NCI-H146 (cell line): ENCODE measurements around the gene MTMR3.

Source experiments
- DNase-seq: peaks from one replicate; lab custom pipeline; 2025; lab: John Stamatoyannopoulos, UW

Gene MTMR3

GRCh38 chr22:30027169-30027568 is 144.2 kb downstream of the MTMR3 start:
- DNase-seq, result no peak

- DNase-seq, result no peak
Measured at GRCh38 chr22:30027791-30028190, 144.8 kb downstream of the MTMR3 start.

GRCh38 chr22:30028731-30029130 is 145.8 kb downstream of the MTMR3 start:
- no peak for DNase-seq

DNA sequence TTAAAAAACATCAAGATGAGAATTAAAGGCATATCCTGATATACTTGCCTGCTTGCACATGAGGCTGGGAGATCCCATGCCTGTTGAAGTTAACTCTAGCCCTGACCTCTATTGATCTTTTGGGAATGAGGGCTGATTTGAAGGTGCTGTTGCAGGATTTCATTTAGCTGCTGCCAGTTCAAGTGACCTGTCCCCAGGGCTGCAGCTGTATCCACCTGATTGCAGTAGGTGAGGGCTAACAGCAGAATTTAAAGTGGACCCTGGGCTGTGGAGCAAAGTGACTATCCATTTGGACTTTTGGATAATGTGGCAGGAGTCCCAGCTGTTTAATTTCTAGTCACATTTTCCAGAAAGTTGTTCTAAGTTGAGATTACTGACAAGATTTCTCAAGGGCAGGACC is 146.5 kb downstream of the MTMR3 start:
- no peak for DNase-seq

DNA sequence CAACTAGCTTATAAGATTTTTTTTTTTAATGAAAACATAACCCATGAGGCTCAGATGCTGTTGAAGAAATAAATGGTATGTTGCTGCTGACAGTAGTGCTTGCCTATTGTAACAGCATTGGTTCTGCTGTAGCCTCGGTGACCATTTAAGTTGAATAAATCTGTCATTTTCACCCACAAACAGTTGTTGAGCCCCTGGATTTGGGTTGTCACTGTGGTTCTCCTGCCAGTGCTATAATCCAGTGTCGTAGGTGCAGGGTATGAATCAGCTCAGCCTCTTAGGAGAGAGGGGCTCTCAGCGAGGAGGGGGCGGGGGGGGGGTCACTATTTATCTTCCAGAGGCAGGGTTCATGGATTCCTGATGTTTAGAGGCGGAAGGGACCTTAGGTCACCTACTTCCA is 147.4 kb downstream of the MTMR3 start:
- DNase-seq, result no peak

- no peak for DNase-seq
Measured at GRCh38 chr22:30031328-30031727, 148.4 kb downstream of the MTMR3 start.

- DNase-seq, result no peak
Measured at GRCh38 chr22:30031764-30032455, 148.9 kb downstream of the MTMR3 start.

GRCh38 chr22:30033137-30033536 is 150.2 kb downstream of the MTMR3 start:
- DNase-seq, result no peak

- DNase-seq, result no peak
Measured at GRCh38 chr22:30033901-30034300, 150.9 kb downstream of the MTMR3 start.

DNA sequence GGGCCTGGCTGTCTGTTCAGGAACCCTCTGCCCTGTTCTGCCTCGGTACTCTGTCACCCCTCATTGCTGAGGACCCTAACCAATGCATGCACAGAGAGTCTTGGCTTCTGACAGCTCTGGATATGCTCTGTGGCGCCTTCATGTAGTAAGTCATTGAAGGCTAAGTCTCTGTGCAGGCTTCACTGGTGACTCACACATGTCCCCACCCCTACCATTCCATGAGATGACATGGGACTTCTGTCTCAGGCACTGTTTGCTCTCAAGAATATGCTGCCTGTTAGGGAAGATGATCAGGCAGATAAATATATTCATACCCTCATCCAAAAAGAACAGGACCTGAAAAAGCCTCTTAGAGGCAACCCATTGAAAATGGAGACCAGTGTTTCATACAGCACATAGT is 153.7 kb downstream of the MTMR3 start:
- DNase-seq, result no peak

- no peak for DNase-seq
Measured at GRCh38 chr22:30038219-30038618, 155.2 kb downstream of the MTMR3 start.

DNA sequence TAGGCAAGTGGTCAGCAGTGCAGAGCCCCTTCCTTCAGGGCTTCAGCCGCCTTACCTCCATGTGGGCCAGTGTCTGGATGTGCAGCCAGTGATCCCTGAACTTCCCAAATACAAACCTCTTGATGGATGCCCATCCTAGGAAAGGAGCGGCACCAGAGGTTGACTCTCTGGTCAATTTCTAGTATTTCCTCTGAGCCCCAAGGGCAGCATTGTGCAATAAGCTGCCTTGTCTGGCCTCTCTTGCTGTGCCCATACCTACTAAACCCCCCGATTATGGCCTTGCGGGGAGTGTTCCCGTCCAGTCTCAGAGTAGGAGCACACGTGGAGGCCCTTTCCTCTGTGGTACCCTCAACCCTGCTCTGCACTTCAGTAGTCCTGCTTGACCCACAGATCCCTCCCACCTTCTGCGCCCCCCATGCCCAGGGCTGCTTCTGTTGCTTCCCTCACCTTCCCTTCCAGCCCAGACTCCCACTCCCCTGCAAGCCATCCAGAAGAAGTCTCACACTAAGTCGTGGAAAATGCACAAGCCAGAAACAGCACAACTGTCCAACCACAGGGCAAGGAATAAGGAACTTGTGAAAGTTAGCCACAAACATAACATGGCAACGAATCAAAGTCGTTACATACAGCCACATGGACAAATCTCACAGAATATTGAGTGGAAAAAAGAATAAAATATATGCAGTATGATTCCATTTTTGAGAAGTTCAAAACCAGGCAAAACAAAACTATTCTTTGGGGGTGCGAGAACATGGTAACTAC is 157.7 kb downstream of the MTMR3 start:
- DNase-seq, result no peak

DNA sequence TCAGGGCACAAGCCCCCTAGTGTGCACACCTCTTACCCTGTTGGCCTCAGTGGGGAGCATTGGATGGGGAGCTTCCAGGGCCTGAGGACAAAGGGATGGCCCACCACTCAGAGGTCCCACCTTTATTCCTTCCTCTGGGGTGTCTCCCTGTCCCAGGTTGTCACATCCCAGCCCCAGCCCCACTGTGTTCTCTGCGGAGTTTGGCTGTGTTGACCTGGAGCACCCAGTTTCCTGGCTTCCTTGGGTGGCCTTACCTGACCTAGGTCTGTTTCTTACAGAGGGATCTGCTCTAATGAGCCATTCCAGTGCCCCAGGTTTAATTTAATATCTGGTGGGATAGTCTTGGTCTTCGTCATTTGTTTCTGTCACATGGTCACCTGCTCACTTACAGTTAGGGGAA is 158.5 kb downstream of the MTMR3 start:
- no peak for DNase-seq

- DNase-seq, result no peak
Measured at GRCh38 chr22:30041881-30042280, 158.9 kb downstream of the MTMR3 start.

- no peak for DNase-seq
Measured at GRCh38 chr22:30043161-30043560, 160.2 kb downstream of the MTMR3 start.

- DNase-seq, result no peak
Measured at GRCh38 chr22:30044369-30044768, 161.4 kb downstream of the MTMR3 start.

- no peak for DNase-seq
Measured at GRCh38 chr22:30044881-30045493, 162.0 kb downstream of the MTMR3 start.

DNA sequence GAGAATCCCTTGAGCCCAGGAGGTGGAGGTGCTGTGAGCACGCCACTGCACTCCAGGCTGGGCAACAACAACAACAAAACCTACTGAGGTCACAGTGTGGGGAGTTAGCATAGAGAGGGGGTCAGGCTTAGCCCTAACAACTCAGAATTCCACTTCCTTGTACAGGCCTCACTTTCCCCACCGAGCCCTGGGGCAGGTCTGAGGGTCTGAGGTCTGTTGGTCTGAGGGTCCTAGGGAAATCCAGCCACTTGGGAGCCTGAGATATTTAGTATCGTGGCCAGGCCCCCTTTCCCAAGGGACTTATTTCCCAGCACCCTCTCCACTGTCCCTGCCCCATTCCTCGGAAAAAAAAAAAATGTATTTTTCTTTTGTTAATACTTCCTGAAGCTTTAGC is 162.5 kb downstream of the MTMR3 start:
- no peak for DNase-seq

- DNase-seq, result no peak
Measured at GRCh38 chr22:30045901-30046715, 163.1 kb downstream of the MTMR3 start.

DNA sequence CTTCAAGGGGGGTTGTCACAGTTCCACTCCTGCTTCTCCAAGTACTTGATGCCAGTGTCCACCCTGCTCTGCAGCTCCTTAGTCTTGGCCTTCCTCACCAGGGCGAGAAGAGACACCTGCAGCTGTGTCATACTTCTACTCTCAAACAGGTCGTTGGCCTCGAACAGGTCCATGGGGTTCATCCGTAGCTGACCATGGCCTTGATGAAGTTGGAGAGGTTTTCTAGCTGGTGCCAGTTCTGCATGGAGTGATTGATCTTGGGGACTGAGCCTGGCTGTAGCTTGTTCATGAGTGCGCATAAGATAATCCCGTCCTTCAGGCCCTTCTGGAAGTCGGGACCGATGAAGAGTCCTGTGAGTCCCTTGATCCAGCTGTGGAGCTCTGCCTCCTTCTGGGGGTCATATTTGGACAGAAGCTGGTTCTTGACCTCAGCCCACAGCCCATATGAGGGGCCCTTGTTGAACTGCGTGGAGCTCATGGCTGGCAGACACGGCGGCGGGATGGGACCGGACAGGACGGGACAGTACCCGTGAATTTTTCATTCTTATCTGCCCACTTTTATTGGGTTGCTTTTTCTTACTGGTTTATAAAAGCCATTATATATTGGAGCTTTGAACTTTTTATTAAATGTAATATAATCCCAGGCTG is 163.9 kb downstream of the MTMR3 start:
- no peak for DNase-seq

- DNase-seq, result no peak
Measured at GRCh38 chr22:30047364-30047738, 164.4 kb downstream of the MTMR3 start.

DNA sequence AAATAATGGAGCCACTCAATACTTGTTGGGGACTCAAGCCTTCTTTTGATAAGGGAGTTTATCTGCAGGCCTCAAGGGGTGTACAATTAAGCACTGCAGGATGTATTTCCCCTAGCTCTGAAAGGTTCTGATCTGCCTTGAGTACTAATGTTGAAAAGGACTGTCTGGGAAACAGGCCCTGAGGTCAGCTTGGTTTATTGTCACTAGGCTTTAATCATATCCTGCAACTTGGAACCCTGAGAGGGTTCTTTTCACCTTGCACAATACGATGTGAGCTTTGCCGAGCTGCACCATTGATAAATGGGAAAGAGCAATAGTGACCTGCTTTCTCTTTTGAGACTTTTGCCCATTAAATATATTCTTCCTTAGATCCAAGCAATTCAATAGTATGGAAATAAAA is 165.7 kb downstream of the MTMR3 start:
- DNase-seq, result peak; percentile 24
